Stimulated activated CD4-positive, alpha-beta T cell treated with anti-CD3 and anti-CD28 coated beads, Interleukin-2, amount 100 ng/mL, for 24 hours (primary cell): ENCODE measurements around the gene STAU1.
A peak's percentile ranks its signal among the peaks of the same experiment; 100 is the strongest.
"Not testable (repeated sequence)": the region's sequence is repeated elsewhere in the genome, so short reads cannot be mapped to it uniquely, and the experiment has no call there.

Experiments
- DNase-seq, 2 donors: peaks; one replicate each; pipeline ENCODE4 v3.0.0-alpha.2; 2020

The STAU1 gene

GRCh38 chr20:49203011-49203410 is 14.9 kb upstream of the STAU1 start:
- no peak for DNase-seq

- DNase-seq = no peak
These were observed 11.7 kb upstream of the STAU1 start for GRCh38 chr20:49199729-49200293.

GRCh38 chr20:49192944-49193518 is 4.9 kb upstream of the STAU1 start:
- DNase-seq = not testable (repeated sequence)

GRCh38 chr20:49187330-49187850 is 744 bp downstream of the STAU1 start:
- DNase-seq = peak in 1 of 2 donors; percentile 44

GRCh38 chr20:49186535-49187329 is 1.4 kb downstream of the STAU1 start:
- DNase-seq = peak; percentile 72

- no peak for DNase-seq
These were observed 2.9 kb downstream of the STAU1 start for GRCh38 chr20:49185071-49185761.

GRCh38 chr20:49184691-49185070 is 3.5 kb downstream of the STAU1 start:
- DNase-seq = no peak

GRCh38 chr20:49184084-49184501 is 4.0 kb downstream of the STAU1 start:
- not testable (repeated sequence) for DNase-seq

- no peak for DNase-seq
These were observed 4.7 kb downstream of the STAU1 start for GRCh38 chr20:49183444-49183843.

GRCh38 chr20:49181265-49181877 is 6.8 kb downstream of the STAU1 start:
- no peak for DNase-seq

- DNase-seq = no peak
These were observed 8.5 kb downstream of the STAU1 start for GRCh38 chr20:49179368-49180277.

- no peak for DNase-seq
These were observed 14.0 kb downstream of the STAU1 start for GRCh38 chr20:49174183-49174582.

- DNase-seq = no peak
These were observed 15.7 kb downstream of the STAU1 start for GRCh38 chr20:49172413-49172812.

- DNase-seq = no peak
These were observed 16.2 kb downstream of the STAU1 start for GRCh38 chr20:49171909-49172308.

- no peak for DNase-seq
These were observed 17.4 kb downstream of the STAU1 start for GRCh38 chr20:49170714-49171113.

GRCh38 chr20:49169547-49169946 is 18.6 kb downstream of the STAU1 start:
- no peak for DNase-seq

GRCh38 chr20:49168864-49169263 is 19.3 kb downstream of the STAU1 start:
- DNase-seq = not testable (repeated sequence)

GRCh38 chr20:49167811-49168507 is 20.2 kb downstream of the STAU1 start:
- DNase-seq = no peak

- DNase-seq = no peak
These were observed 21.3 kb downstream of the STAU1 start for GRCh38 chr20:49166534-49167449.

GRCh38 chr20:49165611-49166010 is 22.5 kb downstream of the STAU1 start:
- DNase-seq = peak in 1 of 2 donors; percentile 15
